Neural progenitor cell (in vitro differentiated cells): Measurements from ENCODE around the gene YWHAB.

Experiments used
- EZH2 ChIP-seq: fragments of 200-600 bp; sonication (generic); IDR thresholded peaks from 2 replicates; pipeline ENCODE4 v1.6.1; 2017; ENCODE audit warnings: antibody characterized with exemption, mild to moderate bottlenecking, moderate library complexity
- TF ChIP-seq, protein P1 (sequence below): fragments of 200-600 bp; sonication (generic); IDR thresholded peaks from 2 replicates; pipeline ENCODE4 v1.5.1; 2017; ENCODE audit warnings: antibody characterized with exemption, mild to moderate bottlenecking

DNA sequence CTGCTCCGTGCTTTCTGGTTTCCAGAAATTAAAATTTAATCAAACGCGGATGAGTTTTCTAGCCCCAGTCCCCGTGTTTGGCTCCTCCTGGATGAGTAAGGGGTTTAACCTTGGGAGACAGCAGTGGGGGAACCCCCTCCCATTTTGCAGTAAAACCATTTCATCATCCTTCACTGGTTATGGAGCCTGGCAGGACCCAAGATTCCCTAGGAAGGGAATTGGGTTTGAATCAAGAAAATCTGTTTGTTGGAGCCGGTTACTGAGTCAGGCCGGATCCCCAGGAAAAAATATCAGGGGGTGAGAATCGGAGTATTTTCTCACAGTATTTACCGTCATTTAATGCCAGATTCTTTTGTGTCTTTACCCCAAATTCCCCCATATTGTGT is 754 bp downstream of the YWHAB start:
- TF ChIP-seq, protein P1, sequence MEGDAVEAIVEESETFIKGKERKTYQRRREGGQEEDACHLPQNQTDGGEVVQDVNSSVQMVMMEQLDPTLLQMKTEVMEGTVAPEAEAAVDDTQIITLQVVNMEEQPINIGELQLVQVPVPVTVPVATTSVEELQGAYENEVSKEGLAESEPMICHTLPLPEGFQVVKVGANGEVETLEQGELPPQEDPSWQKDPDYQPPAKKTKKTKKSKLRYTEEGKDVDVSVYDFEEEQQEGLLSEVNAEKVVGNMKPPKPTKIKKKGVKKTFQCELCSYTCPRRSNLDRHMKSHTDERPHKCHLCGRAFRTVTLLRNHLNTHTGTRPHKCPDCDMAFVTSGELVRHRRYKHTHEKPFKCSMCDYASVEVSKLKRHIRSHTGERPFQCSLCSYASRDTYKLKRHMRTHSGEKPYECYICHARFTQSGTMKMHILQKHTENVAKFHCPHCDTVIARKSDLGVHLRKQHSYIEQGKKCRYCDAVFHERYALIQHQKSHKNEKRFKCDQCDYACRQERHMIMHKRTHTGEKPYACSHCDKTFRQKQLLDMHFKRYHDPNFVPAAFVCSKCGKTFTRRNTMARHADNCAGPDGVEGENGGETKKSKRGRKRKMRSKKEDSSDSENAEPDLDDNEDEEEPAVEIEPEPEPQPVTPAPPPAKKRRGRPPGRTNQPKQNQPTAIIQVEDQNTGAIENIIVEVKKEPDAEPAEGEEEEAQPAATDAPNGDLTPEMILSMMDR: no peak
- TF ChIP-seq EZH2: no peak
